ENCODE results near the gene CALML4. TPM values are rescaled to one million over a fixed set of nuclear protein-coding genes. Genes with fewer than 3 reads are reported as not detected.
A peak's percentile ranks its signal among the peaks of the same experiment; 100 is the strongest.

CALML4 gene
- total RNA-seq, 3 donors from 2014 or later (not counting 1 experiment from before 2014, with no cell fraction given) = 2.1 to 3.9 (median 3.7) TPM

DNA sequence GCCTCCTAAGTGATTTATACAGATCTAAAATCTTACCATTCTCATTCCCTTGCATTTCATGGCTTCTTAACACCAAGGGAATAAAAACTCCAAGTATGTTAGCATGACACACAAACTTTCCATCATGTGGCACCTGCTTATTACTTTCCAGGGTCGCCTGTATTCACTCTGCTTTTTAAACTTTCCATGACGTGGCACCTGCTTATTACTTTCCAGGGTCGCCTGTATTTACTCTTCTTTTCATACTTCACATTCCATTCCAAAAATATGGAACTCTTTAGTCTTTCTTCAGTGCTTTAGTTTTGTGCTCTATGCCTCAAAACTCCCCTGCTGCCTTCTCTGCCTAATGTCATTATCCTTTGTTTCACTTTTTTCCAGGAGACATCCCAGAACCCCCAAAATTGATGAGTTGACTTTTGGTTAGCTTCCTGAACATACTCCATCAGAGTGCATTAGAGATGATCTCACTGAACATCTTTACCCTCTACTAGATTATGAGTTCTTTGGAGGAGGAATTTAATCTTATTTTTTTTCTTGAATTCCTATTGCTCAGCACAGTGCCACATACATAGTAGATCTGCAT lies 47.0 kb downstream of the CALML4 start:
- intact Hi-C loops (cut with micrococcal nuclease) = no loop called here
- H3K4me3 Mint-ChIP-seq = no peak overlapping the region
- no peaks in the 10 kb centered on the region for H3K27me3 ChIP-seq (ENCODE audit: control insufficient read depth, insufficient read depth, low read length)
- H3K27ac ChIP-seq (ENCODE audit: low read length) = no peak overlapping the region
- H3K36me3 Mint-ChIP-seq = peaks cover 6% of the 10 kb centered on the region
- no peak overlapping the region for H3K27ac Mint-ChIP-seq
- no peaks in the 10 kb centered on the region for H3K9me3 Mint-ChIP-seq
- H3K4me1 Mint-ChIP-seq = no peaks in the 10 kb centered on the region
- no peaks in the 10 kb centered on the region for H3K4me1 ChIP-seq (ENCODE audit: control insufficient read depth, insufficient read depth, low read length)
- TF ChIP-seq, protein P1, sequence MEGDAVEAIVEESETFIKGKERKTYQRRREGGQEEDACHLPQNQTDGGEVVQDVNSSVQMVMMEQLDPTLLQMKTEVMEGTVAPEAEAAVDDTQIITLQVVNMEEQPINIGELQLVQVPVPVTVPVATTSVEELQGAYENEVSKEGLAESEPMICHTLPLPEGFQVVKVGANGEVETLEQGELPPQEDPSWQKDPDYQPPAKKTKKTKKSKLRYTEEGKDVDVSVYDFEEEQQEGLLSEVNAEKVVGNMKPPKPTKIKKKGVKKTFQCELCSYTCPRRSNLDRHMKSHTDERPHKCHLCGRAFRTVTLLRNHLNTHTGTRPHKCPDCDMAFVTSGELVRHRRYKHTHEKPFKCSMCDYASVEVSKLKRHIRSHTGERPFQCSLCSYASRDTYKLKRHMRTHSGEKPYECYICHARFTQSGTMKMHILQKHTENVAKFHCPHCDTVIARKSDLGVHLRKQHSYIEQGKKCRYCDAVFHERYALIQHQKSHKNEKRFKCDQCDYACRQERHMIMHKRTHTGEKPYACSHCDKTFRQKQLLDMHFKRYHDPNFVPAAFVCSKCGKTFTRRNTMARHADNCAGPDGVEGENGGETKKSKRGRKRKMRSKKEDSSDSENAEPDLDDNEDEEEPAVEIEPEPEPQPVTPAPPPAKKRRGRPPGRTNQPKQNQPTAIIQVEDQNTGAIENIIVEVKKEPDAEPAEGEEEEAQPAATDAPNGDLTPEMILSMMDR (IDR thresholded peaks at IDR 0.05) = no peak
- no peaks in the 10 kb centered on the region for H3K27me3 Mint-ChIP-seq (ENCODE audit: low read depth in 2 of 2)
- peaks cover 57% of the 10 kb centered on the region for H3K36me3 ChIP-seq (ENCODE audit: control insufficient read depth, insufficient read depth, low read length)
- H3K4me3 ChIP-seq (ENCODE audit: low read length) = no peak overlapping the region
- WGBS (ENCODE audit: insufficient coverage) = 94% methylated on average over 3 of the region's 3 CpGs
- no peaks in the 10 kb centered on the region for H3K9me3 ChIP-seq (ENCODE audit: control insufficient read depth, insufficient read depth, low read length)
- no peak for DNase-seq
- no peak for ATAC-seq

DNA sequence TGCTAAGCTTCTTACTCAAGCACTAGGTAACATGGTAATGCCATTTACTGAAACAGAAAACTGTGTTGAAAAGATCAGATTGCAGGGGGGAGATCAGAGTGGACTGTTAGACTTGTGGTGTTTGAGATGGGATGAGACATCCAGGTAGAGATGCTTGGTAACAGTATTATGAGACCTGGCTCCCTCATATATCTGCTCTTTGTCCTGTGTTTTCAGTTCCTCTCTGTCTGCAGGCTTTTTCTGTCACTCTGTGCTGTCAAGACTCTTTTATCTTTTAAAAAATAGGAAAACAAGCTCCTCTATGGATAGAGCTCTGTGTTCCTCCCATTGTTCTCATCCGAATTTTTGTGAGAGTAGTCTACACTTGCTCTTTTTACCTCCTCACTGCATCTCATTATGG lies 48.1 kb downstream of the CALML4 start:
- H3K27me3 ChIP-seq (ENCODE audit: control insufficient read depth, insufficient read depth, low read length) = no peaks in the 10 kb centered on the region
- Mint-ChIP-seq H3K27ac (no peak overlapping the region), H3K4me3 (no peak overlapping the region), H3K4me1 (peaks cover 7% of the 10 kb centered on the region in 2 donors), H3K9me3 (no peaks in the 10 kb centered on the region), H3K27me3 (ENCODE audit: low read depth in 2 of 2) (no peaks in the 10 kb centered on the region), H3K36me3 (peaks cover 6% of the 10 kb centered on the region)
- H3K4me3 ChIP-seq (ENCODE audit: low read length) = no peak overlapping the region
- intact Hi-C loops (cut with micrococcal nuclease) = no loop called here
- peaks cover 53% of the 10 kb centered on the region for H3K36me3 ChIP-seq (ENCODE audit: control insufficient read depth, insufficient read depth, low read length)
- no peak for DNase-seq
- no peak for ATAC-seq
- no peaks in the 10 kb centered on the region for H3K9me3 ChIP-seq (ENCODE audit: control insufficient read depth, insufficient read depth, low read length)
- no peak overlapping the region for H3K27ac ChIP-seq (ENCODE audit: low read length)
- TF ChIP-seq, protein P1 (IDR thresholded peaks at IDR 0.05) = no peak
- no peaks in the 10 kb centered on the region for H3K4me1 ChIP-seq (ENCODE audit: control insufficient read depth, insufficient read depth, low read length)
- no CpG with 5 or more reads among the region's 1 CpG for WGBS (ENCODE audit: insufficient coverage)

DNA sequence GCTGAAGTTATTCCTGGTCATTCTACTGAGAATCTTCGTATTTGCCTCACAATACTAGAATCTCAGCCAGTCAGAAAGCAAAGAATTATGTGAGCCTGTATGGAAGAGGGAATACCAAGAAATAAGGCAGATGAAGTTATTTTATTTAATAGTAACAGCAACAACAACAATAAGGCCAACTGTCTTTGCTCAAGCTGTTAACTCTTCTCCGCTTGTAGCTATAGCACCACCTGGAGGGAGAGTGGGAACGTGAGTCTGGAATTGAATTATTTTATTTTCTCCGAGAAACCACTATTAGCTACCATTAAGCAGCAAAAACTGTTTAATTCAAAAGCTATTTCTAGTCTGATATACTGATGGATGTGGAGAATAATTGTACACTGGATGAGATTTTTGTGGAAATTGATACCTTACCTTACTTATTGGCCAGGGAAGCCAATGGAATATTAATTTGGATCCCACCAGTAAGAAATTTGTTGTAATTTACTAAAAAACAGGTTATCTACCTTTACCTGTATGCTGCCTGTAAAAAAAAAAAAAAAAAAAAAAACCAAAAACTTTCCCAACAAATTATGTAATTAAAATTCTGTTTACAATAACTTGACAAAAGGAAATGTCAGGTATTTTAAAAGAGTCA lies 50.1 kb downstream of the CALML4 start:
- no peak overlapping the region for H3K27ac Mint-ChIP-seq
- intact Hi-C loops (cut with micrococcal nuclease) = loop anchor here (1.0 kb wide), 1 partner anchor 292 kb away; no protein-coding TSS in a partner anchor
- peaks cover 6% of the 10 kb centered on the region for H3K36me3 Mint-ChIP-seq
- no CpG with 5 or more reads among the region's 4 CpGs for WGBS (ENCODE audit: insufficient coverage)
- Histone ChIP-seq H3K36me3 (ENCODE audit: control insufficient read depth, insufficient read depth, low read length) (peaks cover 48% of the 10 kb centered on the region), H3K27me3 (ENCODE audit: control insufficient read depth, insufficient read depth, low read length) (no peaks in the 10 kb centered on the region), H3K27ac (ENCODE audit: low read length) (no peak overlapping the region), H3K4me3 (ENCODE audit: low read length) (no peak overlapping the region), H3K9me3 (ENCODE audit: control insufficient read depth, insufficient read depth, low read length) (no peaks in the 10 kb centered on the region), H3K4me1 (ENCODE audit: control insufficient read depth, insufficient read depth, low read length) (no peaks in the 10 kb centered on the region)
- H3K4me3 Mint-ChIP-seq = no peak overlapping the region
- ATAC-seq (no peak), DNase-seq (peak in 1 of 2 donors; percentile 54)
- TF ChIP-seq, protein P1 (IDR thresholded peaks at IDR 0.05) = peak; percentile 51
- peaks cover 7% of the 10 kb centered on the region in 2 donors for H3K4me1 Mint-ChIP-seq
- H3K9me3 Mint-ChIP-seq = no peaks in the 10 kb centered on the region
- no peaks in the 10 kb centered on the region for H3K27me3 Mint-ChIP-seq (ENCODE audit: low read depth in 2 of 2)
